Testis (tissue), 2 donors: ENCODE results near the gene ANAPC15.

ENCODE experiments used
- POLR2A ChIP-seq: fragments of 450-650 bp; IDR thresholded peaks from one replicate; pipeline ENCODE4 v1.6.1; 2017; ENCODE audit warnings: antibody characterized with exemption, mild to moderate bottlenecking, moderate library complexity
- TF ChIP-seq, protein P1 (sequence below), 3 experiments: fragments of 450-650 bp in 2 of 3; fragments of 200-600 bp in 1 of 3; sonication (generic) in 1 of 3; IDR thresholded peaks; one replicate each; pipeline ENCODE4 v1.5.1; 2016 to 2019; ENCODE audit warnings: antibody characterized with exemption in 3 of 3, mild to moderate bottlenecking in 2 of 3, moderate library complexity in 1 of 3

DNA sequence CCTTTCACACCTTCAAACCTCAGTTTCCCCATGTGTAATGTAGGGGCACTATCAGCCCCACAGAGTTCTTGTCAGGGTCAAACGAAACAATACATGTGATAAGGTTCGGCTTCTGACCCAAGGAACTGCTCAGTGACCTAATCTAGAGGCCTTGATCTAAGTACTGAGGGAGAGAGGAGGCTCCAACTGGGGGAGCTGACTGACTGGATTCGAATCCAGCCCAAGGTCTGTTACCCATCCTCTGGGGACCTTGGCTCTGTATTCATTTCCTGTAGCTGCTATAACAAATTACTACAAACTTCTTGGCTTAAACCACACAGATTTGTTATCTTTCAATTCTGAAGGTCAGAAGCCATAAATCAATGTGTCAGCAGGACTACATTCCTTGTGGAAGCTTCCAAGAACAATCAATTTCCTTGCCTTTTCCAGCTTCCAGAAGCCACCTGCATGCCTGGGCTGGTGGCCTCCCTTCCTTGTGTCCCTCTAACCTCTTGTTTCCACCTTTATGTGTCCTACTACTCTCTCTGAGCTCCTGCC is 10.7 kb upstream of the ANAPC15 start:
- TF ChIP-seq, protein P1, sequence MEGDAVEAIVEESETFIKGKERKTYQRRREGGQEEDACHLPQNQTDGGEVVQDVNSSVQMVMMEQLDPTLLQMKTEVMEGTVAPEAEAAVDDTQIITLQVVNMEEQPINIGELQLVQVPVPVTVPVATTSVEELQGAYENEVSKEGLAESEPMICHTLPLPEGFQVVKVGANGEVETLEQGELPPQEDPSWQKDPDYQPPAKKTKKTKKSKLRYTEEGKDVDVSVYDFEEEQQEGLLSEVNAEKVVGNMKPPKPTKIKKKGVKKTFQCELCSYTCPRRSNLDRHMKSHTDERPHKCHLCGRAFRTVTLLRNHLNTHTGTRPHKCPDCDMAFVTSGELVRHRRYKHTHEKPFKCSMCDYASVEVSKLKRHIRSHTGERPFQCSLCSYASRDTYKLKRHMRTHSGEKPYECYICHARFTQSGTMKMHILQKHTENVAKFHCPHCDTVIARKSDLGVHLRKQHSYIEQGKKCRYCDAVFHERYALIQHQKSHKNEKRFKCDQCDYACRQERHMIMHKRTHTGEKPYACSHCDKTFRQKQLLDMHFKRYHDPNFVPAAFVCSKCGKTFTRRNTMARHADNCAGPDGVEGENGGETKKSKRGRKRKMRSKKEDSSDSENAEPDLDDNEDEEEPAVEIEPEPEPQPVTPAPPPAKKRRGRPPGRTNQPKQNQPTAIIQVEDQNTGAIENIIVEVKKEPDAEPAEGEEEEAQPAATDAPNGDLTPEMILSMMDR (IDR thresholded peaks at IDR 0.05) = no peak
- no peak for TF ChIP-seq POLR2A
